ENCODE results near the gene SDF4.

The SDF4 gene

DNA sequence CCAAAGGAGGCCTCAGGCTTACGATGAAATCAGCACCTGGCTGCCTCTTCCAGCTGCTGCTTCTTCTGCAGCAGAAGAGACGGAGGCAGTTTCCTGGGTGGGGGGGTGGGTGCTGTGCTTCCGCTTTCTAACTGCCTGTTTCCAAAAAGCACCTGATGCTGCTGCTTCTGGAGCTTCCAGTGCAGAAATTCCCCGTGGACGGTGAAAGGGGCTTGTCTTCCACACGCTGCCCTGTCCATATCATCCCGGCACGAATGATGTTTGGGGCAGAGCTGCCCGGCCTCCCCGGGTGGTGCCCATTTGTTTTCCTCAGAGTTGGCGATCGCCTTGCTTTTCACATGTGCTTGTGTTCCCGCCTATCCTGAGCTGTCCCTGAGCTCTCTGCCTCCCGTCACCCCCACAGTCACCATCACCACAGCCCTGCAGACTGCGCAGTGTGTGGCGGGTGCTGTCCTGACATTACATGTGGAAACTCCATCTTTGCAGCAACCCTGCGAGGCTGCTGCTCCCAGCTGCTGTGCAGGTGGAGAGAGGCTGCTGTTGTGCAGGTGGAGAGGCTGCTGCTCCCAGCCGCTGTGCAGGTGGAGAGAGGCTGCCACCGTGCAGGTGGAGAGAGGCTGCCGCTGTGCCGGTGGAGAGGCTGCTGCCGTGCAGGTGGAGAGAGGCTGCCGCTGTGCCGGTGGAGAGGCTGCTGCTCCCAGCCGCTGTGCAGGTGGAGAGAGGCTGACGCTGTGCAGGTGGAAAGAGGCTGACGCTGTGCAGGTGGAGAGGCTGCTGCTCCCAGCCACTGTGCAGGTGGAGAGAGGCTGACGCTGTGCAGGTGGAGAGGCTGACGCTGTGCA is 56.4 kb downstream of the SDF4 start:
- DNase-seq: no peak

DNA sequence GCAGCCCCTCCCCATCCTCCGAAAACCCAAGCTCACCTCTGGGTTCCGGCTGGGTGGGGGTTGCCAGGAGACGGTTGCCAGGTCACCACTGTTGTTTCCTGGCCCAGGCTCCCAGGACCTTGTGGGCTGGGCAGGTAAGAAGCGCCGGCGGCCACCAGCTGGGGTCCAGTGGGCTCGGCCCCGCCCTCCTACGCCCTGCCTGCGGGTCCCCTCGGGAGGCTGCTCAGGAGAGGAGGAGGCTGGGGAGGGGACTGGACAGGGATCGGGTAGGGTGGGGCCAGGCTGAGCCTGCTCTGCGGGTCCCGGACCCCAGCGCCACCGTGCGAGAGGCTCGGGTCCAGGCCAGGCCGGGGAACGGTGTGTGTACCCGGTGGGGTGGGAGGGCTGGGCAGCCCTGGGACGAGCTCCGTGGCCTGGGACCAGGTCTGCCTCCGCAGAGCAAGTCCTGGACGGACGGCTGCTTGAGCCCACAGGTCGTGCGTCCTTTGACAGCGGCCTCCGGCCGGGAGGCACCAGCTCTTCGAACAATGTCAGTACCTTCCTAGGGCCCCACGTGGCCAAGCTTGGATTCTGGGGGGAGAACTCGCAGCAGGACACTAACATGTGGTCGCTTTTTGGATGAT is 57.9 kb downstream of the SDF4 start, which contains the start of gene TTLL10:
TSS of gene TTLL10 (plus strand) at position 88 of the 623 bp plus-strand sequence. CDS start 5,336 bp downstream, outside the sequence.
- DNase-seq: no peak

DNA sequence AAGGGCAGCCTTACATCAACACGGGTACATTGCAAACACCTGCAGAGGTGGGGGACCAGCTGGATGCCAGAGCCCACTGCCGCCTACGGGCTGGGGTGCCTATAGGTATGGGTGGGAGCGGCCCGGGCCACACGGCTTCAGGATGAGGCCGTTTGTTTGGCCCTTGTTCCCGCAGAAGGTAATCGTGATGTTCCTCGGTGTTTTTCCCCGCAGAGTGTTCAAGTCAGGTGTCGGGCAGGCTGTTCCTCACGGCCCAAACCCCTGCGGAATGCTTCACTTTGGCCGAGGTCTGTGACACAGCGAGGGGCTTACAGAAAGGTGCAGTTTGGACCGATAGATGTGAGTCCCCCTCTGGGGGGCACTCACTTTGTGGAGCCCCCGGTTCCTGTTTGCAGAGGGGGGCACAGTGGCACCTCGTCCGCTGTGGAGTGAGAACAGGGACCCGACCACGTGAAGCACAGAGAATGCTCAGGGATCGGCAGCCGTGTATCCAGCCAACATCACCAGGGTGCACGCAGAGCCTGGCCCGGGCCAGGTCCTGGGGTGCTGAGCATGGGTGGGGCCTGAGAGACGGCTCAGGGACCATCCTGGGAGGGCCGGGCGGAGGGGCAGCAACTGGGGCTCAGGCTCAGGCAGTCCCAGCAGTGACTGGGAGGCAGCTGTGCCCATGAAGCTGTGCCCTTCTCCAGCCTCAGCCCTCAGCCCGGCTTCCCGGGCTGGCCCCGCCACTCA is 58.6 kb downstream of the SDF4 start:
- no peak for DNase-seq

DNA sequence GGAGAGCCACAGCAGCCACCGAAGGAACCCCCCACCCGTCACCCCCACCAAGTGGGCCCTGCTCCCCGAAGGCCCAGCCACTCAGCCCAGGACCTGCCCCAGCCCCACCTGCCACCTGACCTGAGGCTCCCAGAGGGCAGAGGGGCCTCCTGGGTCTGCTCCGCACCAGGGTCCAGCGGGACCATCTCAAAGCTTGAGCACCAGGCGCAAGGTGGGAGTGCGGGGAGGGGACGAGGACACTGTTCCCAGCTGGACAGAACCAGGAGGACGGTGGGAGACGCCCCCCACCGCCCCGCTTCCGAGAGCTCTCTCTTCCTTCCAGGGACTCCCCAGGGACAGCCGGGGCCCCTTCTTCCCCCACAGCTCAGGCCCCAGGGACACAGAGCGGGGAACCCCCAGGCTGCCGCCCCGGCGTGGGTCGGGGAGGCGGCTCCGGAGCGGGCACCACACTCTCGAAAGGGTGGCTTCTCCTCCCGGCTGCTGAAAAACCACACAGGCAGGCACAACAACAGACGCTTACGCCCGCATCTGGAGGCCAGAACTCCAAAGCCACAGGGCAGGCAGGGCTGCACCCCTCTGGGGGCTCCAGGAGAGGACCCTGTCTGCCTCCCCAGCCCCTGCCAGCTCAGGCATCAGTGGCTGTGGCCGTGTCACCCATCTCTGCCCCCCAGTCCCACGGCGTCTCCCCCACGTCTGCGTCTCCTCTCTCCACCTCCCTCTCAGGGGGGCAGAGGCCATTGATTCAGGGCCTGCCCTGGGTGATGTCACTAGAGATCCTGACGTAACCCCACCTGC is 60.1 kb downstream of the SDF4 start:
- no peak for DNase-seq

DNA sequence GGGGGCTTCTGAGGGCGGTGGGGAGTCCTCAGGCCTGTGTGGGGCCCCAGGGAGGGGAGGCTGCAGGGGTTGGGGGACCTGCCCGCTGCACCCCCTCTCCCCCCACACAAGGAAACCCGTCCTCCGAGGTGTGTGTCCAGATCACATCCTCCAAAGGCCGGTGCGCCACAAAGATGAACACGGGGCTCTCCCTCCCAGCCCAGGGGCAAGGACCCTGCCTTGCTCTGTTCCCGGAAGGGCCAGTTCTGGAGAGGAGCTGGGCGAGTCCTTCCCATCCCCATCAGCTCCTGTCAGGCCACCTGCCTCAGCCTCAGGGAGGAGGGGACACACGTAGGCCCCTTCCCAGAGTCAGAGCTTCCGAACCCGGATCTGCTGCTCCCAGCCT is 60.6 kb downstream of the SDF4 start:
- no peak for DNase-seq

DNA sequence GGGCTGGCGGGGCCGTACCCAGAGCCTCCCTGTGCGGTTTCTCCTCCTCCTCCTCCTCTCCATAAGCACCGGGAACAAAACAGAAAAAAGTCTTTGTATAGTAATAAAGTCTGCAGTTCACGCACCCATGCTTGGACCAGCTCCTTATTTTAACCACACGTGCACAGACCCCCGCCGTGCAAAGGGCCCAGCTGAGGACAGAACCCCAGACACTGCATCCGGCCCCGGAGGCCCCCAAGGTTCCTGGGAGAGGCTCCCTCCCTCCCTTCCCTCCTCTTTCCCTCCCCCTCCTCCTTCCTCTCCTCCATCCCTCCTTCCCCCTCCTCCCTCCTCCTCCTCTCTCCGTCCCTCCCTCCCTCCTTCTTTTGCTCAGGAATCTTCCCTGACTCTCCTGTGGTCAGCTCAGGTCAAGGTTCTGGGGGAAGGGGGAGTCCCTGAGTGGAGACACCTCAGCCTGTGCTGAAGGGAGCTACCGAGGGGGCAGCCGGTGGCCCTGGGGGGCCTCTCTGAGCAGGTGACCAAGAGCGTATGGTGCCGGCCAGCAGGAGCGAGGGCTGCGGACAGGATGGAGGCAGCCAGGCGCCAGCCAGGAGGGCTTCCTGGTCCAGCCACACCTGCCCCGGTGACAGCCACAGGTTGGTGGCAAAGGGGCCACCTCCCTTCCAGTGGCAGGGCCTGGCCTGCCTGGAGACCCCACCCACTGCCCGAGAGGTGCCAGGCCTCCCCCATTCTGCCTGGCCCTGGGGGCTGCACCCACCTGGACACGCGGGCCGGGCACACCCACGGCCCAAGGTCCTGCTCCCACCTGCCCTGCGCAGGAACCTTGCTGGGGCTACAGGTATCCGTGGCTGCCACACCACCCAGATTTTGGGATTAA is 61.3 kb downstream of the SDF4 start:
- no peak for DNase-seq

DNA sequence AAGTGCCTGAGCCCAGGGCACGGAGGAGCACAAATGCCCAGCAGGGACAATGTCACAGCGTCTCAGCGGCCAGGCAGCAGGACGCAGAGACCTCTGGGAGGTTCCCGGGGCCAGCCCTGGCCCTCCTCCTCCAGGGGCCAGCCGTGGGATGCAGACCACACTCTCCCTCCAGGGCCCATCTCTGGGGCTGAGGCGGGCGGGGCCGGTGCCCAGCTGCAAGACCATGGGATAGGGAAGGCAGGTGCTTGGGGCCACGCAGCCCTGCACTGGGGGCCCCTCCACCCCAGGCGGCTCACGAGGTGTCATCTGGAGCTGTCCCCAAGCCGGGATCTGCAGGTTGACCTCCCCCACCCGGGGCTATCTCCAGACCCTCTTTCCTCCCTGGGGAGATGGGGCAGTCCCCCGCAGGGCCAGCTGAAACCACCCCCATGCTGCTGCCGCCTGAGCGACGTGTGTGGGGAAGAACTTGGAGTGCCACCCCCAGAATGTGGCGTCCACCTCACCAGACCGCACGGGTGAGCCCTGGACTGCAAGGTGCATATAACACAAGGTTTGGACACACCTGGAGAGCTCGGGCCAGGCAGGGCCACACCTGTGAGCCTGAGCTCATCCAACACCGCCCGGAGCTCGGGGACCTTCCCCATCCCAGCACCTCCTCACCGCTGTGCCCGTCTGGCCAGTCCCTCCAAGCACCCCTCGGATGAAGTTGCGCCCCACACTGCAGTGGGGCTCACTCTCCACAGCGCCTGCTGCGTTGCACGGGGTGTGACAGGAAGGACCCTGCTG is 62.2 kb downstream of the SDF4 start:
- DNase-seq: no peak

DNA sequence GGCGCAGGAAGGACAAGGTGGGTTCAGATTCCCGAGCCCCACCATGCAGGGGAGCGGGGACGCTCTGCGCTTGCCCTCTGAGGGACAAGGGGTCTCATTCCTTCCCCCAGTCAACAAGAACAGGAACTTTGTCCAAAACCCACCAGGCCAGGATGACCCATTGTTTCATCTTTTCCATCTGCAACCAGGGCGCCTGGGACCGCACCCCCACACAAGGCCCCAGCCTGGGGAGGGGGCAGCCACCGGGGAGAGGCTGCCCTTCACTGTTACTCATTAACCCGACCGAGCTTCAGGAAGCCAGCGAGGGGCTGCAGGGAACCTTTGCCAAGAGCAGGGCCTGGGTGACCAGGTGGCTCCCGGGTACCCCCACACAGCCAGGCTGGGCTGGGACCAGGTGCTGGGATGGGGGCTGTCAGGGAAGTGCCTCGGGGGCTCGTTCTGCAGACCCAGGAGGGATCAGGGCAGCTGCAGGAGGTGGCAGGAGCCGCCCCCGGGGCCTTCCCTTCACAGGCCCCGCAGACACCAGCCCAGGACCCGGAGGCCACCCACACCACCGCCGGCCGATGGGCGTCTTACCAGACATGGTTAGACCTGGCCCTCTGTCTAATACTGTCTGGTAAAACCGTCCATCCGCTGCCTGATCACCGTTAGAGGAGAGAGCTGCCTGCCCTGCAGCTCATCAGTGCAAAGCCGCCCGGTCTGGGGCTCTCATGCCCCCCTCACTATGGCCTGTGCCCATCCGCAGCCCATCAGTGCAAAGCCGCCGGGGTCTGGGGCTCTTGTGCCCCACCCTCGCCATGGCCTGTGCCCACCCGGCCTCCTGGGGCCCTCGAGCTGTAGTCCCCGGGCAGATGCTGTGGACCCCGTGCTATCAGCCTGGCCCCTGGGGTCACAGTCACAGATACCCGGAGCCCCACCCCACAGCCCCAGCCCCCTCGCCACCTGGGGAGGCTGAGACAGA is 63.1 kb downstream of the SDF4 start:
- DNase-seq: no peak

DNA sequence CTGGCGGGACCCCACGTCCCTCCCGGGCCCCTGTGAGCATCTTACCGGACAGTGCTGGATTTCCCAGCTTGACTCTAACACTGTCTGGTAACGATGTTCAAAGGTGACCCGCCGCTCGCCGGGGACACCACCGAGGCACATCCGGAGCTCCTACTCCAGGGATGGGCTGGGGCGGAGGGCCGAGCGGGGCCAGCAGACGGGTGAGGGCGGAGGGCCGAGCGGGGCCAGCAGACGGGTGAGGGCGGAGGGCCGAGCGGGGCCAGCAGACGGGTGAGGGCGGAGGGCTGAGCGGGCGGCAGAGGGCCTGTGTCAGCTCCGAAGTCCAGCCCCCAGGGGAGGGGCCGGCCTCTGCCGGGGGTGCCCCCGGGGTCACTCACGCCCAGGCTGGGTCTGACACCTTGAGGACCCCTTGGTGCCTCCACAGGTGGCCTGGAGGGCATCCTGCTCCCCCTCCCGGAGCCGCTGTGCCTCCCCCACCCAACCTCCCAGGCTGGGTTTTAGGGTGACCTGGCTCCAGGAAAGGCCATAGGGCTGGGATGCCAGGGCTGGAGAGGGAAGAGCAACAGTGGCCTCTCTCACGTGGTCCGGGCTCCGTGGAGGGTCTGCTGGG is 63.9 kb downstream of the SDF4 start:
- no peak for DNase-seq

DNA sequence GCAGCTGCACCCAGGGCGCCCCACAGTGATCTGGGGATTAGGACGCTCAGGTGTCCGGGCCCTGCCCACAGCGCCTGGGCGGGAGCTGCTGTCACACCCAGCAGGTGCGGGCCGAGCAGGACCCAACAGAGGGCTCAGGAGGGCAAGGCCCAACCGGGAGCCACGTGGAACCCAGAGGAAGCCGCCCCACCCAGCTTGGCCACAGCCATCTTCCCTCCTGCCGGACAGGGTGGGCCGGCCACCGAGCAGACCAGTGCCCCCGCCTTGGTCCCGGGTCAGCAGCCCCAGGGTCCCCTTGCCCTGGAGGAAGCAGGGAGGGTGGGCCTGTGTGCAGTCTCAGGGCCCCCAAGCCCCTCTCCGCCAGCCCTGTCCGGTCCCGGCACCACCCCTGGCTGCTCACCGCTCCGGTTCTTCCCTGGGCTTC is 64.4 kb downstream of the SDF4 start:
- no peak for DNase-seq
